Germinal center (tissue), 1 donor: ENCODE data around the gene ARID1B.
"Not testable (repeated sequence)": the region's sequence is repeated elsewhere in the genome, so short reads cannot be mapped to it uniquely, and the experiment has no call there.

ENCODE experiments used
- DNase-seq: peaks from one replicate; pipeline ENCODE4 v3.0.0; 2012; ENCODE audit warnings: mixed read lengths, low spot score

ARID1B gene

DNA sequence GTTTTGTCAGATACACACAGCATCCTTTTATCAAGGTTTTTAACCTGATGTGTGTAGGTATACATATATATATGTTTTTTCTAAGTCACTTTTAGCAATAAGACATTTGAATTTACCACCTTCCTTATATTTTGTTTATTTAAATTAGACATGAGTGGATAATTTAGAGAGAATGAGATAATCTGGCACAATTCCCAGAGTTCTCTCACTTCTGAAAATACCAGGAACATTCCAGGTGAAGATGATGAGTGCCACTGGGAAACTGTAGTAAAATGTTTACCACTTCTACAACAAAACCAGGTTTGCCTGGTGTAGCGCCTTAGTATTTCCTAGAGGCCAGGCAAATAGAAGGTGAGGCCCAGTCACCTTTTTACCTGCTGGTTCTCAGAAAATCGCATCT lies 356.7 kb downstream of the ARID1B start:
- DNase-seq = no peak

DNA sequence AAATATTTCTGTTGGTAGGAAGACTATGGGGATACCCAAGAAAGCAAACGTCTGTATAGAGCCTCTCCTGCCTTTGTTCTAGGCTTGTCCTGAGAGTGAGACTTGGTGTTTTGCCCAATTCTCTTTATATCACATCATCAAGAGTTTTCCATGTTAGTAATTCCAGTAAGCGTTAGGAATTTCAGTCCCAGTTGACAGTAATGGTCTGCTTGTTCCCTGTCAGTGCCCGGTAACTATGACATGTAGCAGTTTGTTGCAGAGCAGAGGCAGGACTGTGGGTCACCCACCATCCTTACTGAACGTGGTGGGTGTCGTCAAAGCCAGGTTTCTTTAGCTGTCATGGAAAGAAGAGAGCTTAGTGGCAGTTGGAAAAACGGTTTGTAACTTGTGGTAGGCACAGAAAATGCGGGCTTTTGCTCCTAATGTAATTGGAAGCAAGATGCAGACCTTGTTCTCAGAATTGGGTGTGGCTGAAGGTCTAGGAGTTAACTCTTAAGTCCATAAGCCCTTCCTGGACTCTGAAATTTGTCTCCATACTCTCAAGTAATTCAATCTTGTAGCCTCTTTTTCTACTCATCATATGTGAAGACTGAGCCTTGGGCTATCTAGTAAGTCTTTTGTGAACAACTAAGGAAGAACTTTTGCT lies 357.3 kb downstream of the ARID1B start:
- DNase-seq = no peak

DNA sequence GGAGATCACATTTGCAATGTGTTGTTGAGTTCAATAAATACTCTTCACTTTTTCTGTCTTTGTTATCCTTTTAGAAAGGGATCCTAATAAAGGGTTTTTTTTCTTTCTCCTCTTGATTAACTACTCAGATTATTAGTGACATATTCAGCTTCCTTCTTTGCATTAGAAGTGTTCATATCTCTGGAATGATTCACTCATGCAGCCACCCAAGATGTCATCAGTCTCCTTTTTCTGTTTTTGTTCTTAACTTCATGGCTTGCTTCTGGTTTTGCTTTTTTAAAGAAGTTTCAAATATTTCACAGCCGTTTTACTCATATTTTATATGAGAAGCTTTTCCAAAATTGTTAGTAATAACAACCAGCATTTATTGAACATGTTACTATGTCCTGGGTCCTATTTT lies 358.5 kb downstream of the ARID1B start:
- no peak for DNase-seq

DNA sequence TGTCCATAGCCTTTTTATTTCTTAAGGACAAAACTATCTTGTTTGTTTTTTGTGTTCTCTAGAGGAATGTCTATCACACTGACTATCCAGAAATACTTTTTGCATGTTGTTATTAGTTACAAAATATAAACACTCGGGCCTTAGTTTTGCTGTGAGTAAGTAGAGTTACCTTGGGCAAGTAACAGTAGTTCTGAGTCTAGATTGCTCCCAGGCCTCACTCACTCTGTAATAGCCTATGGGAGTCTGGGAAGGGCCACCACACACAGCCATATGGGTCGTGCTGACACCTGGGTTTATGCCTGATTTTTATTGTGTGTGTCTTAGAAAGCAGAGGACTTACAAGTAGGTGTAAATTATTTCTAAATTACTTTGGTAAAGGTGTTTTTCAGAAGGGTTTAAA lies 360.3 kb downstream of the ARID1B start:
- DNase-seq = no peak

DNA sequence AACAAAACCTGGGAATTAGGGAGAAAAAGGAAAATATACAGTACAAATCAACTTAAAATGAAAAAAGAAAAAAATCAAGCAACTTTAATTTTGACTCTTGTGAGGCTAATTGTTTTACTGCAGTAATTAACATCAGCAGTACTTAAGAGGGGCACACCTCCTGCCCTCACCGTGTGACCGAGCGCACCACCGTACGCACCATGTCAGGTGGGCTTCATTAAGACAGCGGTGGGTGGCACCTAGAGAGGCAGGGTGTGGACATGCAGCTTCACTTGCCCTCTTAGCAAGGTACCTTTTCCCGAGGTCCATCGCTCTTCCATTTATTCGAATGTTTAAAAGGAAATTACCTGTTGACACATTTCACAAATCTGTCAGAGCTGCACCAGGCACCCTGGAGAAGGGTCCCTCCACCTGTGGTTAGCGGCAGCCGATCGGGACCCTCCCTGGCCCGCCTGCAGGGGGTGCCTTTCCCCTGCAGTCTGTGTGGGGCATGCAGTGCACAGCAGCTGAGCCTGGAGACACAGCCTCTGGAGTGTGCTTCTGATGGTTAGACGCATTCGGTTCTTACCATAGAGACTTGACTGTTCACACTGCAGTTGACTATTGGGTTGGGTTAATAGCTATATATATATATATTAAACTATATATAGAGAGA lies 362.0 kb downstream of the ARID1B start:
- no peak for DNase-seq

DNA sequence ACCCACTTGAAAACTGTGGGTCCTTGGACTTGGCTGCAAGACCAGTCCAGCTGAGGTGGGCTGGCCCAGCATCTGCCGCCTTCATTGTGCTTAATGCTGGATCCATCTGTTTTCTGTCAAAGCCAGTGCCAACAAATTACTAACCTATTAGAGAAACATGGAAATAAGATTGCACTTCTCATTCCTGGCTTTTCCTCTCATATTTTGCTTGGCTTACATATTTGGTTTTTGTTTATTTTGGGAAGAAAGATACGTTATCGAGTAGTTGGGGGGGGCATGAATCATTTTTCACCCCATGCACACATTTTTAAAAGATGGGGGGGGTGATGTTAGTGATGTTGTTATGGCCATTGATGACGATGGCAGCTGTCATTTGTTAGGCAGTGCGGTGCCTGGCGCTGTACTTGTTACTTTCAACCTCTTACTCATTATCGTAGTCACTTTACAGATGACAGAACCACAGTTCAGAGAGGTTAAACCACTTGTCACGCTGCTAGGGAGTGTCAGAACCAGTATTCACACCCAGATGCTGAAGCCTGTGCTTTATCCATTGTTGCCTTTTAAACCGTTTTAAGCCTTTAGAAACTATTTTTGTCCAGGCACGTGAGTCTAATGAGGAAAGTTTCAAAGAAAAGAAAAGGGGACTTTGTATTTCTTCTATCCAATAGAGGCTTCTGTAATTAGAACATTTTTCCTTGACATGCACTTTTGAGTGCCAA lies 366.2 kb downstream of the ARID1B start:
- no peak for DNase-seq

DNA sequence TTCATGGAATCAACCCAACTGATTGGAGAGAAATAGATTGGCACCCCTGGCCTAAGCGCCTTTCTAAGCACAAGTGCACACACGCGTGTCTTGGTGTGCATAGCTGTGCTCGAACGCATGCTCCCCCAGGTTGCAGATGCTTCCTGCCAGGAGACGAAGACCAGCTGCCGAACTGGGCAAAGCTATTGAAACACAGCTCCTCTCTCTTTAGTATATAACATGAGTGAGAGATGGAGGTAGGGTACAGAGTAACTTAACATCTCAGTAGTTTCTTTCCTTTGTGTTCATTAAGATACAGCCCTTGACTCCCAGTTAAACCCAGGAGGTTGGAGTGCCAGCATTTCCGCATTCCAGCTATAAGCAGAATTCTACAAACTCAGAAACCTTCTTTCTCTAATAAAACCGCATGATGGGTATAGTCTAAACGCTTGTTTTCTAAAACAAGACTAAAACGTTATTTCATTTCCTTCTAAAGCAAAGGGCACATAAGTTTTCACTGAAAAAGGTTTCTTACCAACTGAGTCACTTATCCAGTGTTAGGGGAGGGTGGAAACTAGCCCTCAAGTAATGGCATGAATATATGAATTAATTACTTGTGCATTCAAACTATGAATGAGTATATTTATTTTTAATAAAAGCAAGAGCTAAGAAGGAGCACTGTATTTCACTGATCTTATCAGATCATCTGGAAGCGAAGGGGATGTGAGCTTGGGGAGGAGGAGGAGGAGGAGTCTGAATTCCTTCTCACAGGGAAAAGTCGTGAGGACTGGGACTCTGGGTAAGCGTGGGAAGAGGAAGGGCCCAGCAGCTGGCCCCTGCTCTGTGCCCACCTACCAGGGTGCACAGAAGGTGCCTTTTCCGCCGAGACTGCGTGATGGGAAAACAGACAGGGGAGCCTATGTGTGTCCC lies 367.0 kb downstream of the ARID1B start:
- DNase-seq = no peak

DNA sequence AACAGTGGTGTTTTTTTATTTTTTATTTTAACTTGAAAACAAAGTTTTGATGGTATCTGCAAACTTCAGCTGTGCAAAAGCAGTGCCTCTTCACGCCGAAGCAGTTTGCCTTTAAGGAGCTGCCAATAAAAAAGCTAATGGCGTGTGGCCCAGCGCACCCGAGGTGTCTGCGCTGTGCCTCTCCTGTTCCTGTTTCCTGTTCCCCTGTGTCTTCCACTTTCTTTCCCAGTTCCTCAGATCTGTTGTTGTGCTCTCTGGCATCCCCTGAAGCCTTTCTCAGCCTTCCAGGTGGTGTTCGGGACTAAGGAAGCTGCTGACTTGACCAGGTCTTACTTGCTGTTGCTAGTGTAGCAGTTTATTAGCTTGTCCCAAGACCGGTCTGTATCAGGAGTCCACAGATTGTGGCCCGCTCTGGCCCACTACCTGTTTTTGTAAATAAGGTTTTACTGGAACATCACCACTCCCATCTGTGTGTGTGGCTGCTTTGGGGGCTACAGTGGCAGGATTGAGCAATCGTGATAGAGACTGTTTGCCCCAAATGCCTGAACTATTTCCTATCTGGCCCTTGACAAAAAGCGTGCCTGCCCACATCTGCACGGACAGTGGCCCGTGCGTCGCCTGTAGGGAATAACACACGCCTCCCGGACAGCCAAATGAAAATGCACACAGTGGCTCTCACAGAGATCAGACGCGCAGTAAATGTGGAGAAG lies 367.8 kb downstream of the ARID1B start:
- no peak for DNase-seq

DNA sequence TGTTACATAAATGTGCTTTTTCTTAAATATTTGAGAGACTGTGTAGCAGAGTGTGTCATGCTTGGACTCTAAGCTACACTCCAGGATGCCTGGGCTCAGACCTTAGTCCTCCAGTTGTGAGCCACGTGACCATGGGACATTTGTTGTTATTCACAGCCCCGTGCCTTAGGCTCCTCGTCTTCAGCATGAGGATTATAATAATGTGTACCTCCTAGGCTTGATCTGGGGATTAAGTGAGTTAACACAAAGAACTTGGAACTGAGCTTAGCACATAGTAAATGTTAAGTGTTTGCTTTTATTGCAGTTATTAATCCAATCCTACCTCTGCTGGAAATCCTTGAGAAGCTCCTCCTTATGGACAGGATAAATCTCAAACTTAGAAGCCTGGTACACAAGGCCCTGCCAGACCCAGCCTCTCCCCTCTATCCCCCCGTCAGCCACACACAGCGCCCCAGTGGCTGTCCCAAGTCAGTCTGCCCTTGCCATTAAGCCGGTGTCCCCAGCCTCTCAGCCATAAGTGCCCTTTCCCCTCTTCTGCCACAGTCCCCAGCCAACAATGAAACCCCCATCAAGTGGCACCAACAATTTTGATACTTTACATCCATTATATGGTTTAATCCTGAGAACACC lies 368.6 kb downstream of the ARID1B start:
- no peak for DNase-seq

DNA sequence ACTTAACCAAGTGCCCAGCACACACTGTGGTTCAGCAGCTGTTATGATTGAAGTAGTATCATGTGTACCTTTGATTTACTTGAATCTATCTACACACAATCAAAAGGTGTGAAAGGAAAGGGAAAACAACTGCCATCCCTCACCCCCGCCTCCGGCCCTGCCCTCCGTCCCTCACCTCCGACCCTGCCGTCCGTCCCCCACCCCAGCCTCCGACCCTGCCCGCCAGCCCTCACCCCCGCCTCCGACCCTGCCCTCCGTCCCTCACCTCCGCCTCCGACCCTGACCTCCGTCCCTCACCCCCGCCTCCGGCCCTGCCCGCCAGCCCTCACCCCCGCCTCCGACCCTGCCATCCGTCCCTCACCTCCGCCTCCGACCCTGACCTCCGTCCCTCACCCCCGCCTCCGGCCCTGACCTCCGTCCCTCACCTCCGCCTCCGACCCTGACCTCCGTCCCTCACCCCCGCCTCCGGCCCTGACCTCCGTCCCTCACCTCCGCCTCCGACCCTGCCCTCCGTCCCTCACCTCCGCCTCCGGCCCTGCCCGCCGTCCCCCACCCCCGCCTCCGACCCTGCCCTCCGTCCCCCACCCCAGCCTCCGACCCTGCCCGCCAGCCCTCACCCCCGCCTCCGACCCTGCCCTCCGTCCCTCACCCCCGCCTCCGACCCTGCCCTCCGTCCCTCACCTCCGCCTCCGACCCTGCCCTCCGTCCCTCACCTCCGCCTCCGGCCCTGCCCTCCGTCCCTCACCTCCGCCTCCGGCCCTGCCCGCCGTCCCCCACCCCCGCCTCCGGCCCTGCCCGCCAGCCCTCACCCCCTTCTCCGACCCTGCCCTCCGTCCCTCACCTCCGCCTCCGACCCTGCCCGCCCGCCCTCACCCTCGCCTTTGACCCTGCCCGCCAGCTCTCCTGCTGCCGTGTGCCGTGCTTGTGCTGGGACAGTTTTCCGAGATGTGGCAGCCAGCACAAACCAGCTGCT lies 370.2 kb downstream of the ARID1B start:
- DNase-seq = not testable (repeated sequence)

DNA sequence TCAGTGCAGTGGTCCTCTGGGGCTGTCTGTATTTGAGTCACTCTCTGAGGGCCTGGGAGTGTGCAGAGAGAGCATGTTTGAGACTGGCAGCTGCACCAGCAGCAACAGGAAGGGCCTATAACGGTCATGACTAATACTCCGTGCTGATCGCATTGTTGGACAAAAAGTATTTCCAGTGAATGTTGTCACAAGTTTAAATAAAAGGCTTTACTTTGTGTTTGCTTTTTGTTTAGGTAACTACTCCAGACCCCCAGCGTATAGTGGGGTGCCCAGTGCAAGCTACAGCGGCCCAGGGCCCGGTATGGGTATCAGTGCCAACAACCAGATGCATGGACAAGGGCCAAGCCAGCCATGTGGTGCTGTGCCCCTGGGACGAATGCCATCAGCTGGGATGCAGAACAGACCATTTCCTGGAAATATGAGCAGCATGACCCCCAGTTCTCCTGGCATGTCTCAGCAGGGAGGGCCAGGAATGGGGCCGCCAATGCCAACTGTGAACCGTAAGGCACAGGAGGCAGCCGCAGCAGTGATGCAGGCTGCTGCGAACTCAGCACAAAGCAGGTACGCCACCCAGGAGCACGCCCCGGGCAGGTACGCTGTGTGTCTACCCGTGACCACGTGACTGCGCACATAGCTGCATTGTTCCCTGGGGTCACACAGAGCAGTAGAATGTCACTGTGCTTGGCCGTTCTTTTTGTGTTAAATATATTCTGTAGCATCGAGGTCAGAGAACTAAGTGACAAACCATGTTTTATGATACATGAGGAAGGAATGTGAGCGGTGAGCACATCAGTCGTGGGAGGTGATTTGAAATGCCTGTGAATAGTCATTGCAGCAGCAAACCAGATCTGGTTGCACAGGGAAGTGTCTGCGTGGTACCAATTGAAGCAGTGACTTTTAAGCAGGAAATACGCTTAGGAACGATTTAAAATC lies 371.5 kb downstream of the ARID1B start:
- no peak for DNase-seq

DNA sequence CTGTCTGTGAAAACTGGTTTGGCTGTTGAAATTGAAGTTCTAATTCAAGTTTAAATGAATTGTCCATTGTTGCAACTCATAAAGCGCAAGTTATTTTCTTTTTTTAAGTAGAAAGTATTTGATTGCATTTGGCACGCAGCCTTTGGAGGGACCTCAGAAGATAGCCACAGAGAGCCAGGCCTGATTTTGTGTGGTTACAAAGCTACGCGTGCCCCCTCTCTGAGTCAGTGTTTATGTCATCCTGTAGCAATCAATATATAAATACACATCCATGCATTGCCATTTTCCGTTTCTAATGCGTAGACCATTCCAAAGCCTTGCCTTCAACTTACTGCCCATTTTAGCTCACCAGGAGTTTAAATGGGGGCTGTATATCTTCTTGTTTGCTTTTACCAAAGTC lies 372.9 kb downstream of the ARID1B start:
- DNase-seq = no peak

DNA sequence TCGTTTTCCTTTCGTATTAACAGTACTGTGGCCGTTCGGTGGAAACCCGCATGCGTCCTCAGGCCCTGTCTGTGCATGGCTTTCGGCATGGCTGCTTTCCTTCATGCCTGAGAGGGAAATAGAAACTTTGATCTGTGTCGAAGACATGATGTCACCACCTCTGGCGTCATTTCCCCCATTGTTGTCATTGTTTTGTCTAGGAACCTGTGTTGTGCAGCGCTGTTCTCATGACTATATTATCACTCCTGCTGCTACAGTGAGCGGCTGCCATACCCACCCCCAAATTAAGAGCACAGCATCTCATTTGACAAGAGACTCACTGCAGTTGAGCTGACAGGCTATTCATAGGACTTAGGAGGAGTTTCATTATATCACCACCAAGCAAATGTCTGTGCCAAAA lies 373.9 kb downstream of the ARID1B start:
- no peak for DNase-seq

DNA sequence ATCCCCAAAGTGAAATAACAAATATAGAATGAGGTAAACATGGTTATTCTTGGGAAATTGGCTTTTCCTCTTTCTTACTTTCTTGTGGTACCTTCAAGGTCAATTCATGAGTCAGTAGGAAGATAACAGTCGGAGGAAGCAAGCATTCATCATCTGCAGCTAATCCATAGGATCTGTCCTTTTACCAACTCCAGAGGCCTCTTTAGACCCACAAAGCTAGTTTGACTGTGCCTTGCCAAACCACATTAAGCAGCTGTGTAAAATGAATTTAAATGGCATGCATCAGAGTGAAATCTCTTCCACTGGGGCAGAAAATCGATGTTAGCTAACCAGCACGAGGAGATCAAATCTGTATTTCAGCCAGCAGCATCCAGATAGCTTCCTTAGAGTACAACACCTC lies 374.8 kb downstream of the ARID1B start:
- DNase-seq = no peak

DNA sequence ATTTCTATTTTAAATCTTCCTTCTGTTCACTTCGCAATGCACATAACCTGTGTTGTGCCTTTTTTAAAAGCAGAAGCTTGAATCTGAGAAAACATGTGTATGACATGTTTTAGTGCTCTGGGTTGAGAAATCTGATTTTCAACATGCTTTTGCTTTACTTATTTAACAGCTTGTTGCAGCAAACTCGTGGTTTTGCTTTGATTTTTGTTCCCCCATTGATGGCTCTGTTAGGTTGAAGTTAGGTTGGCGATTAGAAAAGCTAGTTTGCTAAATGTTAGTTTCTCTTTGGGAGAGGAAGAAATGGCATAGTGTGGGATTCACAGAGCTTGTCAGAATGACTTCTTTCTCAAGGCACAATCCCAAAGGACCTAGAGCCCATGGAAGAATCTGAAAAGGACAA lies 375.4 kb downstream of the ARID1B start:
- no peak for DNase-seq

DNA sequence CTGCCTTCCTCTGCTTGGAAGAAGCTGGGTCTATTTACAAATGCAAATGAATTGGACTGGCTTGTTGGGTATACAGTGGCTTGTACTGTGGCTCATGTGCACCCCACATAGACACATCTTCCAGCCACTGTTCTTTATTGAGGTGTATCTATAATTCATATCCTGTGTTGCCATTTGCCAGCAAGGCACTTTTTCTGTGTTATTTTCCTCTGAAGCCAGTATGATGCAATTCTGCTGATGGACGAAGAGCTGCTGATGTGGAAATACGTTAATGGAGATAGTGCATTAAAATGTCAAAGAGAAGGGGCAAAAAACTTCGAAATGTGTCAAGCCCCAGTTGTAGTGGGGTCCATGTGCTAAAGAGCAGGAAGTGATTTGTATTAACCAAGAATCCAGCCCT lies 378.6 kb downstream of the ARID1B start:
- DNase-seq = no peak

DNA sequence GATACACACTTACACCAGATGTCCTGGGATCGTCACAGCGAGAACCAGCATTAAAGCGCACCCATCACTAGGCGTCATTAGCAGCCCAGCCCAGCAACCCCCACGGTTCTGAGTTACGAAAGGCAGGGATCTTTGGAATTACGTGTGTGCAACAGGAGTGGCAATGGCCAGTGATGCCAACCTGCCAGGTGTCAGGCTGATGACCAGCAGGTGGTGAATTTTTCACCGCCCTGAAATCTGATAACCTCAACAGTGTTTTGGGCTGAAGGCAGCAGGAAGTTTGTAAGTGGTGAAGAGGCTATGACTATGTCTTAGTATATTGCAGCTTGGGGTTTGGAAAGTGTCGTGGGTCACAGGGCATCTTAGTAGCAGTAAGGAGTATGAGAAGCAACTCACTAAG lies 380.1 kb downstream of the ARID1B start:
- DNase-seq = no peak

DNA sequence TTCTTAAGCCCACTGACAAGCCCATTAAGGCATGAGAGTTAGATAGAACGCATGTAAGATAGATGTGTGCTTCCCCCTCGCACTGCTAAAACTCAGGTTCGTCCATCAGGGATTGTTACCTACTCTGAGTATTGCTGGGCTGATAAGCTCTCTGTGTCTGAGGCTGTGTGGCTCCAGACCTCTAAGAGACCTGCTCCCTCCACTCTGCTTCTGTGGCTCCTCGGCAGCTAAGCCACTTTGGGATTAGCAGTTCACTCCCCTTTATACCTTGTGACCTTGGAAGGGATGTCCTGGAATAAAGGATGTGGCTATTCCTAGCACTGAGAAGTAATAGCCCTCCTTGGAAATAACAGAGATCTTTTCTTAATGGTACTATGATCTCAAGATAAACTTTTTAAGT lies 381.3 kb downstream of the ARID1B start:
- no peak for DNase-seq

DNA sequence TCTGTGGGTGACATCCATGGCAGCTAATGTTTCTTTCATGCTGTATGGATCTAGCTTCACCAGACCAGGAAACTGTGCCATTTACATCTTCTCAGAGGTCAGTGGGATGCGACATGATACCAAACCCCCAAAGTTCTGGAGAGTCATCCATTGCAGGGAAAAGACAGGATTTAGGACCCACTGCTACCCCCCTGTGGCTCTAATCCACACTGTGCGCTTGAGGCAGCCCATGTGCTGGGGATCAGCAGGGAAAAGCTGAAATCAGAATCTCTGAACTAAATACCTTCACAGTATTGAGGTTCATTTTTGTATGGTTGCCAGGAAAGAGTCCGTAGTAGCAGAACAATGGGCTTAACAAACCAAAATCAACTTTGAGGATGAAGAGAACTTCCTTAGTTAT lies 381.7 kb downstream of the ARID1B start:
- DNase-seq = no peak
